Esophagus squamous epithelium (tissue), 4 donors: ENCODE results near the gene CKM.

Source experiments
- POLR2A ChIP-seq, 4 donors: fragments of 450-650 bp; IDR thresholded peaks; one replicate each; pipeline ENCODE4 v1.6.1; 2017; ENCODE audit warnings: antibody characterized with exemption in 4 of 4, mild to moderate bottlenecking in 4 of 4, moderate library complexity in 3 of 4
- TF ChIP-seq, protein P1 (sequence below), 6 experiments: fragments of 450-650 bp in 4 of 6; fragments of 200-600 bp in 2 of 6; sonication (generic) in 2 of 6; IDR thresholded peaks; one replicate each; pipeline ENCODE4 v1.5.1; 2016 to 2019; ENCODE audit warnings: antibody characterized with exemption in 6 of 6, mild to moderate bottlenecking in 4 of 6, moderate library complexity in 4 of 6

DNA sequence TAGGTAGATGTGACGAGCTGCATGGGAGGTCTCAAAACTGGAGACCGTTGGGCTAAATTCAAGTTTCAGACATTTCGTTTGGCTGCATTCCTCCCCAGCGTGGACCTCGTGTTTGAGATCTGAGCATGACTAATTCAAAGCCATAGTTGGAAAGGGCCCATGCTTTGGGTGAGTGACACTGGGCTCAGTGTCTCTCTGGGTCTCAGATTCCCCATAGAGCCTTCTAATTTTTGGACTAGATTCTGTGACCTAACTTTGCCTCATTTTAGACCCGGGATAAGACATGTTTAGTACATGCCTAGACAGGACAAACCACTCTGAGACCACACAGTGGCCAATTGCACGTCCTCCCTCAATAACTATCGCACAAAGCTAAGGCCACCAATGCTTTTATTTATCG is 16.6 kb downstream of the CKM start:
- no peak for TF ChIP-seq POLR2A (IDR thresholded peaks at IDR 0.05)
- TF ChIP-seq, protein P1, sequence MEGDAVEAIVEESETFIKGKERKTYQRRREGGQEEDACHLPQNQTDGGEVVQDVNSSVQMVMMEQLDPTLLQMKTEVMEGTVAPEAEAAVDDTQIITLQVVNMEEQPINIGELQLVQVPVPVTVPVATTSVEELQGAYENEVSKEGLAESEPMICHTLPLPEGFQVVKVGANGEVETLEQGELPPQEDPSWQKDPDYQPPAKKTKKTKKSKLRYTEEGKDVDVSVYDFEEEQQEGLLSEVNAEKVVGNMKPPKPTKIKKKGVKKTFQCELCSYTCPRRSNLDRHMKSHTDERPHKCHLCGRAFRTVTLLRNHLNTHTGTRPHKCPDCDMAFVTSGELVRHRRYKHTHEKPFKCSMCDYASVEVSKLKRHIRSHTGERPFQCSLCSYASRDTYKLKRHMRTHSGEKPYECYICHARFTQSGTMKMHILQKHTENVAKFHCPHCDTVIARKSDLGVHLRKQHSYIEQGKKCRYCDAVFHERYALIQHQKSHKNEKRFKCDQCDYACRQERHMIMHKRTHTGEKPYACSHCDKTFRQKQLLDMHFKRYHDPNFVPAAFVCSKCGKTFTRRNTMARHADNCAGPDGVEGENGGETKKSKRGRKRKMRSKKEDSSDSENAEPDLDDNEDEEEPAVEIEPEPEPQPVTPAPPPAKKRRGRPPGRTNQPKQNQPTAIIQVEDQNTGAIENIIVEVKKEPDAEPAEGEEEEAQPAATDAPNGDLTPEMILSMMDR (IDR thresholded peaks at IDR 0.05): no peak
